HG02840 (cell line): Measurements from ENCODE around the gene AFF1.
"Not testable (repeated sequence)": the region's sequence is repeated elsewhere in the genome, so short reads cannot be mapped to it uniquely, and the experiment has no call there.

ENCODE experiments used
- ATAC-seq: cut with Tn5 transposase; IDR thresholded peaks from one replicate; pipeline ENCODE4 v1.9.1; 2021; ENCODE audit warnings: mild to moderate bottlenecking, moderate library complexity, moderate number of reproducible peaks; ENCODE audit not compliant: unreplicated experiment, low FRiP score

Gene AFF1

DNA sequence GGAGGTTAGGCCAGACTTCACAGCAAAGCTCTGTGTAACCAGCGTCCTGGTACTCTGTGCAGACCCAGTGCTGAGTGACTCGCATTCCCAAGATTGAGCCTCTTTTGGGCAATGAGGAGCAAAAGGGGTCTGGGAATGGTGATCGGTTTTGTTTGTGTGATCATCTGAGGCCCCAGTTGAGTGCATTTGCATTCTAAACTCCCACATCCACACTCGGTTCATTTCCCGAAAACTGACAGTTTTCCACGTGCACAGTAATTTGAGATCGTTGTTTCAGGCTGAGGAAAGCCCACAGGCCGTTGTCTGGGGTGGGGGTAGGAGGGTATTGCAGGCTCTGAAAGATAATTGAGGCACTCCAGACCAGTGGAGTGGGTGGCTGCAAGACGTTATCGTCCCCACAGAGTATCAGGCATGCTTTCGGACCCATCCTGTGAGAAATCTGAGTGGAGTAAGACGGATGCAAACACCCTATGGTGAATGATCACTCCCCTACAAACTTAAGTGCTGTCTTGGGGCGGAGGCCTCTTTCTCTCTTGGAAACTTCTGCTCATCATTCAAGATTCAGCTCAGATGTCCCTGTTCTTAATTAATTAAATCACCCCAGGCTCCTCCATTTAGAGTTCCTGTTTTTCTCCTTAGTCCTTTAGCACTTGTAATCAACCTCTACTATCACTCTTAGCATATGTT lies 96.1 kb downstream of the AFF1 start:
- no peak for ATAC-seq

GRCh38 chr4:87031920-87032319 lies 97.1 kb downstream of the AFF1 start:
- no peak for ATAC-seq

GRCh38 chr4:87032884-87033533 lies 98.2 kb downstream of the AFF1 start:
- ATAC-seq: no peak

DNA sequence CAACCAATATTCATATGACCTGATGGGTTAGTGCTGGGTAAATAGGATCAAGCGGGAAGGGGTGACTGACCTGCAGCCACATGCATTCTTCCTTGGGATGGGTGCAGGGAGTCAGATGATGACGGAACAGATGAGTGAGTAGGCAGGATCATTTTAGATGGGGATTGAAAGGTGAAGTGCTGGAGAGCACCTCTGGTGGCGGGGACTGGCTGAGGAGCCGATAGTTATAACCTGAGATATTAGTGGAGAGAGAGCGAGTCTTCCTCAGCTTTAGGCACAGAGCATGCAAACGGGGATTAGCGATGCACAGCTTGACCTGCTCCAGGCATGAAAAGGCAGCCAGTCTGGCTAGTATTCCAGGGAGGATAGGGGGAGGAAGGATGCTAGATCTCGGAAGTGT lies 99.1 kb downstream of the AFF1 start:
- no peak for ATAC-seq

- ATAC-seq: no peak
Measured at GRCh38 chr4:87034527-87034926, 99.7 kb downstream of the AFF1 start.

DNA sequence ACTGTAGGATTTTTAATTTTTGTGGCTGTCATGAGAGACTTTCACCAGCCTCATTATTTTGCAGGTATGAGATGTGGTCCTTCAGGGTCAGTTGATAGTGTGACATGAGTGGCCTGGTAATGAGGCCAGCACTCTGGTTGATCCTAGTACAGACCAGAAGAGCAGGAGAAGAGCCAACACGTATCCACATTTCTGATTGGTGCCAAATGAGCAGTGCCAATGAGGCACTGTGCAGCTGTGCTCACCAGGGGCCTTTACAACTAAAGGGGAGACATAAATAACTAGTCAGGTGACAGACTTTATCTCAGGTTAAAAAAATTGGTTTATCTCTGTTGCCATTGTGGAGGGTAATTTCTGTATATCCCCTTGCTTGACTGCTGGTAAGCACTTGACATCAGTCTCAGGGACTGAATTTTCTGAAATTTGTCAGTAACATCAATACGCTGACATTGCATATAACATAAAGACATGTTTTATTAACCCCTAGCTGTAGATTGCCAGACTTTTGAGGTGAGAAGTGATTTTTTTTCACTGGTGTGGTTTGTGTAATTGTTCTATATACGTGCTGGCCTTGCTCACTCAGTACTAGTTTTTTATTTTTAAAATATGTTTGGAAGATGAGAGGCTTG lies 101.2 kb downstream of the AFF1 start:
- ATAC-seq: no peak

DNA sequence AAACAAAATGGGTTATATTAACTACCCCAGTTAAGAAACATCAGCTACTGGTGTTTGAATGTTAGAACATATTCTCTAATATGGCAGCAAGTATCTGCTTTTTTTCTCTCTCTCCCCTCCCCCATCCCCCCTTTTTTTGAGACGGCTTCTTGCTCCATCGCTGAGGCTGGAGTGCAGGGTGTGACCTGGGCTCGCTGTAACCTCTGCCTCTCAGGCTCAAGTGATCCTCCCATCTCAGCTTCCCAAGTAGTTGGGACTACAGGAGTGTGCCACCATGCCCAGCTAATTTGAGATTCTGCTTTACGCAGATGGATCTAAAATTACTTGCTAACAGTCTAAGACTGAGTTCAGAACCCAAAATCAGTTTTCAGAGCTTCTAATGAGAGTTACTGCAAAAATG lies 101.9 kb downstream of the AFF1 start:
- ATAC-seq: no peak

DNA sequence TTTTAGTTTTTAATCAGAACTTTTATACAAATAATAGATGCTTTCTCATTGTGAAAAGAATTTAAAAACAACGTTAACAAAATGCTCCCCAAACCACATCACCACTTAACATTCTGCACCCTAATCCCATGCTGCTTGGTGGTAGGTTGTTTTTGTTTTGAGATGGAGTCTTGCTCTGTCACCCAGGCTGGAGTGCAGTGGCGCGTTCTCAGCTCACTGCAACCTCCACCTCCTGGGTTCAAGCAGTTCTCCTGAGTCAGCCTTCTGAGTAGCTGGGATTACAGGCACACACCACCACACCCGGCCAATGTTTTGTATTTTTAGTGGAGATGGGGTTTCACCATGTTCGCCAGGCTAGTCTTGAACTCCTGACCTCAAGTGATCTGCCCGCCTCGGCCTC lies 102.4 kb downstream of the AFF1 start:
- ATAC-seq: not testable (repeated sequence)

- no peak for ATAC-seq
Measured at GRCh38 chr4:87037671-87038334, 103.0 kb downstream of the AFF1 start.

DNA sequence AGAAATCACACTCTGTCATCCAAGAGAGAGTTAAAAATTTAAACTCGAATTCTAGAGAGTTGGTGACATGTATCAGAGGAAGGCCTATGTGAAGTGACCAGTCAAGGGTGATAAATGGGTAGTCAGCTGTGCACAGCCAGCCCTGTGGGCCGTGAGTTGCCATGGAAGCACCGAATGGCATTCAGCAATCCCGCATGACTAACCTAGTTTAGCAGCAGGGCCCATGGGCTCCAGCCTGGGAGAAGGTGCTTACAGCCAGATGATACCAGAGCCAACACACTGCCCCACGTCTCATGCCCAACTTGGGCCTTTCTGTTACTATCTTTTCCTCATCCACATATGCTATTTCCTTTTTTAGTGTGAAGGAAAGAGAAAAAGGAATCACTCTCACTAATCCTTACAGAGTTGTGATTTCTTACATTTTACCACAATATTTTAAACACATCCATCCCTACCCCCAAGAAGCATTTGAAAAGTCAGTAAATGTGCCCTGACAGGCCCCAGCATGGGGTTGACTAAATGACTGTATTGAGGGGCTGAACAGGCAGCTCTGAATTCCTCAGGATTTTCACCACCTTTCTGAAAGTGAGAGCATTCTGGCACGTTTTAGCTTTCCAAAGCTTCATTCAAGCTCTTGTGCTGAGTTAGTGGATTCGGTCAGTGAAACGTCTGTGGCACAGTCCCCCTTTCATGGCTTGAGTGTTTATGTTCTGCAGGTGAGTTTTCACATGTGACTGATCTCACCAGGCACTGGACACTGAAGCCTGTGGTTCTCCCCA lies 104.2 kb downstream of the AFF1 start:
- no peak for ATAC-seq

DNA sequence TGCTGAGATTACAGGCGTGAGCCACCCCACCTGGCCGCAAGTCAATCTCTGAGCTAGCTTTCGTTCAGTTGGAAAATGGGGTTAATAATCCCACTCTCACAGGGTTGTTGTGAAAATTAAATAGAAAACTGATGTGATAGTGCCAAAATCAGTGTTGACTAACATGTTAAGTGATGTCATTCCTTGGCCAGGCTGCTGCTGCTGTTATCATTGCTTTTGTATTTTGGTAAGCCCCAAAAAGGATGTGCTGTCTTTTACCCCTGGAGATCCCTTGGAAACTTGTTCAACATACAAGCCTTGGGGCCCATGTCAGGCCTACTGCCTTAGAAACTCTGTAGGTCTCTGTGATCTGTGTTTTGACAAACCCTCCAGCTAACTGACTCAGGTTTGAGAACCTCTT lies 106.3 kb downstream of the AFF1 start:
- ATAC-seq: no peak

DNA sequence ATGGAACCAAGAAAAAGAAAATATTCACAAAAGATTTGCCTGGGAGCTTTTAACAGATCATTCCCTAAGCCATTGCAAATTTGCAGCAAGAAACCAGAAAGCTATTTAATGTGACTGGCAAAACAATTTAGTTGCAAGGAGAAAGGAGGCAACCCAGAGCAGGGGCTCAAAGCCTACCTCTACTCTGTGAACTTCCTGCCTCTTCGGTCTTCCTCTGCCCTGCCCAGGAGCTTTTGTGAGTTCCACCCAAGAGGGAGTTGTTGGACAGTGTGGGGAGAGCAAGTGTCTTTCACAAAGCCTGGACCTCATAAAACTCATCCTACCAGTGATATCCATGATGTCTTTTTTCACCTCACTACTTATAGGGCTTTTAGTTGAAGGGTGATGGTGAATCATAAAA lies 107.4 kb downstream of the AFF1 start:
- ATAC-seq: no peak

- peak; percentile 50 for ATAC-seq
Measured at GRCh38 chr4:87042986-87043820, 108.4 kb downstream of the AFF1 start.

DNA sequence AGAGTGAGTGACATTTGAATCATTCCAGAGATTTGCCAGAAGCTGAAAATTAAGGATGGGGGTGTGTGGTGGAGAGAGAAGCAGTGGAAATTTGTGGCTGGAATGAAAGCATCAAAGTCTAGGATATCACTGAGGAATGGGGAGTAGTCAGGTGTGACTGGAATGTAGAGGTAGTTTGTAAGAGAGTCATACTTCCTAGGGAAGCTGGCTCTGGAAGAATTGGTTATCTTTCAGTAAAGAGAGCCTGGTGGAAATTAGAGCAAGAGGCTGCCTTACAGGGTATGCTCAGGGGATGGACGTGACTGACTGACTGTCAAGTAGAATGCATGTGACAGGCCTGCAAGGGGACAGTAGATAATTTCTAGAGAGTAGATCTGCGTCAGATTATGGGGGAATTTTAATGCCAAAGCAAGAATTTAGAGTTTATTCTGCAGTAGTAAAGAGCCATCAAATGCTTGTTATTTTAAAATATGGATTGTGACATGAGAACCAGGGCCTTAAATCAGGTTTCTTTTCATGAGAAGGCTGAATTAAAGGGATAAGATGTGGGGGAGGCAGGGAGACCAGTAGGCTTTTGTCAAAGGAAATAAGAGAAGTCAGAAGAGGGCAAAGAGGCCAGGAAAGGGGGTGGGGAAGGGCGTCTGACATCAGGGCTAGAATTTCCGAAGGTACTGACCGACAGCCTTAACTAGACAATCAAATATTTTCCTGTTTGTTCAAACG lies 109.9 kb downstream of the AFF1 start:
- no peak for ATAC-seq

DNA sequence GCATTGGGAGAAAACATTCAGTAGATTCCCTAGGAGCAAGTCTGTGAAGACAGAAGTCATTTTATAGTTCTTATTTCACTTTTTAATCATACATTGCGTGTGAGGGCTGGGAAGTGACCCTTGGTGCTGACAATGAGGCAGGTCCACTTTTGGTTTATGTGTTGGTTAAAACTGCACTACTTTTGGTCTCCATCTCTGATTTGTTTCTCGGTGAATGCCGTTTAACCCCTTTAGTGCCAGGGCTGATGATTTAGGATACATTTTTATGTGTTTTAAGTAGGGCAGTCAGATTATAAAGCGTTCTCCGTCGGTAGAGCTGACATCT lies 110.4 kb downstream of the AFF1 start:
- no peak for ATAC-seq

- no peak for ATAC-seq
Measured at GRCh38 chr4:87045659-87046058, 110.8 kb downstream of the AFF1 start.

GRCh38 chr4:87046121-87046551 lies 111.3 kb downstream of the AFF1 start:
- no peak for ATAC-seq

DNA sequence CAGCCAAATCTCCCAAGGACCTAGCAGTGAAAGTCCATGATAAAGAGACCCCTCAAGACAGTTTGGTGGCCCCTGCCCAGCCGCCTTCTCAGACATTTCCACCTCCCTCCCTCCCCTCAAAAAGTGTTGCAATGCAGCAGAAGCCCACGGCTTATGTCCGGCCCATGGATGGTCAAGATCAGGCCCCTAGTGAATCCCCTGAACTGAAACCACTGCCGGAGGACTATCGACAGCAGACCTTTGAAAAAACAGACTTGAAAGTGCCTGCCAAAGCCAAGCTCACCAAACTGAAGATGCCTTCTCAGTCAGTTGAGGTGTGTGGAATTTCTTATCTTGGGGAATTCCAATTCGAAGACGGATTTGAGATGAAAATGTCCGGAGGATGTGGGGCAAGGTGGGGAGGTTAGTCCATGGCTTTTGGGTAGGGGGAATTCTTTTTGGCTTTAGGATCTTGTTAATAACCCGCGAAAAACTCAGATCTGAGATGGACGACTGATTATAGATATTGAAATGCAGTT lies 112.5 kb downstream of the AFF1 start:
- ATAC-seq: no peak

GRCh38 chr4:87049508-87049907 lies 114.7 kb downstream of the AFF1 start:
- ATAC-seq: no peak
